ENCODE results near the gene UBIAD1.

GRCh38 chr1:11283151-11283550 is 10.2 kb downstream of the UBIAD1 start:
- no peak for TF ChIP-seq CTCF (IDR thresholded peaks at IDR 0.05)
- no peak for TF ChIP-seq POLR2A (IDR thresholded peaks at IDR 0.05)
